Activated T-cell treated with anti-CD3 and anti-CD28 coated beads, Interleukin-2, amount 50 U/mL, for 1 hour (primary cell): Measurements from ENCODE around the gene INPP5A.
"Not testable (repeated sequence)": the region's sequence is repeated elsewhere in the genome, so short reads cannot be mapped to it uniquely, and the experiment has no call there.

Experiments used
- DNase-seq: peaks from one replicate; pipeline ENCODE4 v3.0.0-alpha.2; 2020

The INPP5A gene

DNA sequence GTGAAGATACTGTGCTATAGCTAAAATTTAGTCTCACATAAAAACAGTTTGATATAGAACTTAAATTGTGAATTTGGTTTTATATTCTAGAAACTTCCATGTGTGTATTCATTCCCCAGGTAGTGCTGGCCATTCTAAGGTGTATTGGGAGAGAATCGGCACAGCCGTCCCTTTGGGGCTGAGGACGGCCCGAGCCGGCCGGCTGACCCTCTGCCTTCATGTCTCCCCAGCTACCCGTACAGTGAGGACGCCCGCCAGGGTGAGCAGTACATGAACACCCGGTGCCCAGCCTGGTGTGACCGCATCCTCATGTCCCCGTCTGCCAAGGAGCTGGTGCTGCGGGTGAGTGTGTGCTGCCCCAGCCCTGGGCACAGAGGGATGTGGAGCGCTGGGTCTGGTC, 239.9 kb downstream of the INPP5A start:
- DNase-seq, result no peak

DNA sequence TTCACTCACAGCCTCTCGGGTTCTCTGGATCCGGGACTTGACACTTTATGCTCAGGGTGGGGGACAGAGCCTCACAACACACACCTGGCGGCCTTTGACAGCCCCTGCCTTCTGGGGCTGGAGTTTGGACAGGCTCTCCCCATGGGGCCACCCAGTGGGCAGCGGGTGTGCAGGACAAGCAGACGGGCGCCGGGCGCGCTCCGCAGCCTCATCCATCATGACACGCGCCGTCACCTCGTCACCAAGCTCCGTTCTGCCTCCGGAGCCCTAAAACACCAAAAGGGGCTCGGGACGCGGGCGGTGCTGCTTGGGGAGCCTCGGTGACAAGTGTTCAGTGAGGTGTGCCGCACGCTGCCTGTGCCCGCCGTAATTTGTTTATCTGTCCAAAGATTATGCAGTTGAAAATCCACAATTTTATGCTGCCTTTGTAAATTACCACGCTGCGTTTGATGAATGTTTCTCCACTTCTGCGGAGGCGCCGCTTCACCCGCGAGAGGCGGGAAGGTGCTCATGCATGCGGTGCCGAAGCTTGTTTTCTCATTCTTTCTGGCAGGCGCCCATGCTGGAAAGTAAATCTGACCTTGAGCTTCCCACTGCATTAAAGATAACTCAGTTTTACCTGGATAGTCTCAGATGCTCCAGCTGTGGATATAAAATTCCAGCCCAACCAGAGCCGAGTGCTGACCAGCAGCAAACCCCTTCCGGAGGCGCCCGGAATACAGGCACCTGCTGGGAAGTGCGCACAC, 242.1 kb downstream of the INPP5A start:
- no peak for DNase-seq

DNA sequence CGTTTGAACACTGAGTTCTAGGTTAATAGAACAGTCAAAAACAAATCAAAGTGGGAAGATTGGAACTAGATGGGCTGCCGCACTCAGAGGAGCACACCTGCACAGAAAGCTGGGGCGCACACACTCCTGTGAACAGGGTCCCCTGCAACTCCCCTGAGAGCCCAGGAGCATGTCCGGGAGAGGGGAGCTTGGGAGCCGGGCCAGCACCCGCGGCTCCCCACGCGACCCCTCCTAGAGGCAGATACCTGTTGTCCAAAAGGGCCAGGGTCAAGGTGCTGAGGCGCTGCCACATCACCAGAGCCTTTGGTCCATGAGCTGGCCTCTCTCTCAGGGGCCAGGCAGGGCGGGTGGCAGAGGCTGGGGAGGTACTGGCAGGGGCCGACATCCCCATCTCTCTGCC, 242.8 kb downstream of the INPP5A start:
- no peak for DNase-seq

DNA sequence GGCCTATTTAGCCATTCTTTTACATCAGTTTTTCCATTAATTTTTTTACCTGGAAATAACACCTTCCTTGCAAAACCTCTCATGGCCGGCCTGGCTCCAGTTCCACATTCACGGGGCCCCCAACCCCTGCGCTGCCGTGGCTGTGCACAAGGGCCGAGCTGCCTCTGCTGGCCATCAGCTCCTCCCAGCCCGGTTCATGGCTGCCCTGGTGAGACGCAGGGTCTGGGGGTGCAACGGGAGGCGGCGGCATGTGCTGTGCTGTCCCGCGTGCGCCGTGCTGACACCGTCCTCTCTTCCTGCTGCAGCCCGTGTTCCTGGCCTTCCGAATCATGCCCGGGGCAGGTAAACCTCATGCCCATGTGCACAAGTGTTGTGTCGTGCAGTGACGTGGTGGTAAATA, 244.0 kb downstream of the INPP5A start:
- DNase-seq, result no peak

DNA sequence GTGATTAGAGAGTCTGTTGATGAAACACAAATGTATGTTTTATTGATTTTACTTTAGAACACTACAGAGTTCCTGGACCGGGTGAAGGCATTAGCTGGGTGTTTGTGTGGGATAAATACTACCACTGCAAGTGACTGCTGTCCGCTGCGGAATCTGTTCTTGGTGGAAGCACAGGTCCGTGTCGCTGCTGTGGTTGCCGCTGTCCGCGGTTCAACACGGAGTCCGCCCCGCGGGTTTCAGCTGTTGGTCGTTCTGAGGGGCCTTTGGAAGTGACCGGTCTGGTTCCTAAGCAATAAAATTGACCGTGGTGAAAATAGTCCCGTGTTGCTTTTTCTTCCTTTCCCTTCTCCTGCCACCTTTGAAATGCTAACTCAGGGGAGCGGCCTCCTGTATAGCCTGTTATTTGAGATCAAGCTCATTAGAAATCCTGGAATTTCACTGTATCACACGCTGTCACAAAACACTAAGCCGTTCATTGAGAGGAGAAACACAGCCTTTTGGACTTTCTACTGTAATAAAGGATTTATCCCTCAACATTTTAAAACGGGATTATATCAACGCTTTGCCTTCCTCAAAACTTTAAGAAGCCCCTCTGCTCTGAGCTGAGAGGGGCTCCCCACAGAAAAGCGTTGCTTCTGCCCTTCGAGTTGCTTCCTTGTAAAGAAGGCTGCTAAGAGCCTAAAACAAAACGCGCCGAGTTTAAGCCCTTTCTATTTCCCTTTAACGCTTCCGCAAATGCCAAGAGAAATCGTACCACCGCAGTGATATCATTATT, 245.8 kb downstream of the INPP5A start:
- DNase-seq, result no peak

DNA sequence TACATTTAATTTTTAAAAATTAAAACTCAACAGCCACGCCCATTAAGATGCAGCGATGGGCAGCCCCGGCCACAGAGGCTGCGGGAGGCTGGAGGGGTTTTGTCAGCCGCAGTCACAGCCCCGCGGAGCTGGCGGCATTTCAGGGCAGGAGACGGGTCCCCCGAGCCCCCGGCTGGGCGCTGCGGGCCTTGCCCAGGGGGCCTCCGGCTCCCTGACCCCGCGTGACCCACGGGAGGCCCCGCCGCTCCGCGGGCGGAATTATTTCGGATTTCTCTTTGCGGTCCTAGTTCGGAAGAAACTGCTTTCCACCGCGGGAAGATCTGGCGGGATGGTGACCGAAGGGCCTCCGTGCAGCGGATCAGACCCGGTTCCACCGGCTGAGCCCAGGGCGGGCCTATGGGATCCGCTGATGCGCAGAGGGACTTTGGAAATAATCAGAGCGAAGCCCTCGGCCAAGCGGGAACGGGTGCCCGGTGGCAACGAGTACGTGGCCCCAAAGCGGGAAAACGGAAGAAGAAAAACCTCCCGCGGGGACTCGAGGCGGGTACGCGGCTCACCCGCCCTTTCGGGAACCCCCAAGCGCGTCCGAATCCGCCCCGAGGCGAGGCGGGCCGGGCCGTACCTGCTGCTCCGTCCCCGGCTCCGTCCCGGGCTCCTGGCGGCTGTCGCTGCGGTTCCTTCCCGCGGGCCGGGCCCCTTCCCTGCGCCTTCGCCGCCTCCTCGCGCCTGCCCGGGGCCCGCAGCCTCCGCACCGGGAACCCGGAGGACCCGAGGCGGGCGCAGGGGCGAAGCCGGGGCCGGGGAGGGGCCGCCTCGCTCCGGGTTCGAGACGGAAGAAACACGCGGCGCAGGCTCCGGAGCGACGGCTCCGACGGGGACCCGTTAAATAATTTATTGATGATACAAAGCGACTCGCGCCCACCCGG, 246.6 kb downstream of the INPP5A start:
- DNase-seq, result no peak

DNA sequence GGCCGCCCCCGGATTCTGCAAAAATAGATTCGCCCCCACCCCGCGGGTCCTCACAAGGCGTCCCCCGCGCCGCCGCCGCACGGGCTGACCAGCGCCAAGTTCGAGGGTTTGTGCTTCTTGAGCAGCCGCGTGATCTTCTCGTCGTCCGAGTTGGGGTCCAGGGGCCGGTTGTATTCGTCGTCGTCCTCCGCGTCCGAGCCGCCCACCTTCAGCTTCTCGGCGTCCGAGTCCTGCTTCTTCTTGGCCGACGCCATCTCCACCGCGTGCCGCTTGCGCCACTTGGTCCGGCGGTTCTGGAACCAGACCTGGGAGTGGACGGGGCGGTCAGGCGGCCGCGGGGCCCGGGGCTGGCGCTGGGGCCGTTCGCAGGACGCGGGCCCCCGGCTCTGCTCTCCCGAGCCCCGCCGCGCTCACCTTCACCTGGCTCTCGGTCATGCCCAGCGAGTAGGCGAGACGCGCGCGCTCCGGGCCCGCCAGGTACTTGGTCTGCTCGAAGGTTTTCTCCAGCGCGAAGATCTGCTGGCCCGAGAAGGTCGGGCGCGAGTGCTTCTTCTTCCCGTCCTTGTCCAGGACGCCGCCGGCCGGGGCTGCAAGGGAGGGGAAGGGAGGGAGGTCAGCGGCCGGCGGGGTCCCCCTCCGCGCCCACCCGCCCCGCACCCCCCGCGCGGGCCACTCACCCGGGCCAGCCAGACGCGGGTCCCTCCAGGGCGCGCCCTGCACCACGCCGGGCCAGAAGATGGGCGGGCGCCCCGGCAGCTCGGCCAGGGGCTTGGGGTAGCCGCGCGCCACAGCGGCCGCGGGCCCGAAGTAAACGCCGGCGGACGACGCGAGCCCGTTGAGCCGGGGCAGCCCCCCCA, 247.5 kb downstream of the INPP5A start:
- DNase-seq, result no peak

DNA sequence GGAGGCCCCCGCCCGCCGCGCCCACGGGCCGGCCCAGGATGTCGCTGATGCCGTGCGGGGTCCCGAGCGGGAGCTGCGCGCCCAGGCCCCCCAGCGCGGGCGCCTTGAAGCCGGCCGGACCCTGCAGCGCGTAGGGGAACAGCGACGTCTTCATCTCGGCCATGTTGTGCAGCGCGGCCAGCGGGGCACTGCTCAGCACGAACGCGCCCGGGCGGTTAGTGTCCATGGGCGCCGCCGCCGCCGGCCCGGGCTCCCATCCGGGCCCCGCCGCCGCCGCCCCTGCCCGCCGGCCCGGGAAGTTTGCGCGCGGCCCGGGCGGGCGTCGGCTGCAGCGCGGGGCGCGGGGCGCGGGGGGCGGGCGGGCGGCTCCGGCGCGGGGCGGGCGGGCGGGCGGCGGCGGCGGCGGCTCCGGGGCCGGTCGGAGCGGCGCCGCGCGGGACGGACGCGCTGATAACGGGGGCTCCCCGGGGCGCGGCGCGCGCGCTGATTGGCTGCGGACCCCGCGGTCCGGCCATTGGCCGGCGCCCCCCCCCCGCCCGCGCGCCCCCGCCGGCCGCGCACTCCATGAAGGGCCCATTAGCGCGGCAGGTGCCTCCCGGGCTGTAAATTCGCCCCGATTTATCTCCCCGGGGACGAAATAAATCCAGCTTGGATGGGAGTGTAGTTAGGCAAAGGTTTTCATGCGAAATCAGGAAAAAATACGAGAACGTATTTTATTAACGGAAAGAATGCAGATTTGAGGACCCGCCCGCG, 248.3 kb downstream of the INPP5A start, which contains the start of gene NKX6-2:
NKX6-2 (minus strand) TSS at position 425 of the 753 bp plus-strand sequence; CDS start at position 226, 199 bp downstream.
- DNase-seq, result no peak

DNA sequence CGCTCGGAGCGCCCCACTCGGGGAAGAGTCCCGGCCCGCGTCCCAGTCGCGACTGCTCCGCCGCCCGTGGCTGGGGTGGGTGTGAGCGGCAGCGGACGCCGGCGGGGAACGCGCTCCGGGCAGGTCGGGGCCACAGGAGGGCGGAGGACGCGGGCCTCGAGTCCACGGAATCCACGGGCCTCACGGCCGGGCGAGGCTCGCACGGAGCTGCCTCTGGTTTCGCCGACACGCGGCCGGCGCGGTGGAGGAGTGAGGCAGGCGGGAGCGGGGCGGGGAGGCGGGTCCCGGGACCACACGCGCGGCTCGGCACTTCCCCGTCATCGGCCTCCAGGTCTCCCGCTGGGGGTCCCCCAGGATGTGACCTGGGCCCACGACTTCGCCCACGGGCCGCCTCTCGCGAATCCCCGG, 248.9 kb downstream of the INPP5A start:
- DNase-seq, result no peak

DNA sequence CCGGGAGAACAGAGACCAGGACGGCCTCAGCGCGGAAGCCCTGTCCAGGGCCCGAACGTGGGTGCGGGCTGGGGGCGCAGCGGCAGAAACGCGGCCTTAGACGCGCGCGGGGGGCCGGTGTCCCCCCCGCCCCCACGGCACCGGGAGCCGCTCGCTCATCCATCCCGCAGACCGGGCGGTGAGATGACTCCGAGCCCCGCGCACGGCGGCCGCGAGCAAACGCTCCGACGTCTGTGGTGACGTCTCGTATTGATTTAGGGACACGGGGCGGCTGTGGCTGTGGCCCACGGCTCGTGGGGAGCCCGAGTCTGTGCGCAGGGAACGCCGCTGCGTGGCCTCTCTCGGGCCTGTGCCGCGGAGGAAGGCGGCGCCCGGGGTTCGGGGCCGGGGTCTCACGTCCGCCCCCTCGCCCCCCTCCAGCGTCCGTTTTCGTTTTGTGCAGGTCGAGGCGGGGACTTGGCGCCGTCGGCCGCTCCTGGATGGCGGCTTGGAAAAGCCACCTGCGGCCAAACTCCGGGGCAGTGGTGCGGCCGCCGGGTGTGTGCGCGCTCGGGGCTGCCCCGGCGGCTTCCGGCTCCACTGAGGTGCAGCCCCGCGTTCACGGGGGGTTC, 249.4 kb downstream of the INPP5A start:
- no peak for DNase-seq

DNA sequence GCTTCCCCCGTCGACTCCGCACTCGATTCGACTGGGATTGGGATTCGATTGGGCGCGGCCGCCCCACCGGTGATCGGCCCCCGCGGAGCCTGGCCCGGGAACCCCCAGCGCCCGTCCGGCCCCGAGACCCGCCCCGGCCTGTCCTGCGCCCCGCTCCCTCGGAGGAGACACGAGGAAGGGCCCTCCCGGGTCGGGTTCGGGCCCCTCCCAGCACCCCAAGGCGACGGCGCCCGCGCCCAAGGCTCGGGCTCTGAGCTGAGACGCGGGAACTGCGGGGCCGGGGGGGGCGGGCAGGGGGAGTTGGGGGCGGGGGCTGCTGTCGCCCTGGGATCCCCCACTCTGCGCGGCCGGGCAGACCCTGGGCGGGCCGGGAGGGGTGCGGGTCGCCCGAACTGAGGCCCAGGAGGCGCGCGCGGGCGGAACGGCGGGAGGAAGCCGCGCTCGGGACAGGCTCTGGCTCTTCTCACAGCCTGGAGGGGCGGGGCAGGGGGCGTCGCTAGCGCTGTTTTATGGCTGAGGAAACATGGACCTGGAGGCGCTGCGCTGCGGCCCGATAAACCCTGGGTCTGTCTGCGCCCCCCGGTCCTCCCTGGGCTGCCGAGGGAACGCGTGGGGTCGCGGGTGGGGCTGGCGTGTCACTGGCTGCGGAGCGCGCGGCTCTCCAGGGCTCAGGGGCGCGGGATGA, 250.1 kb downstream of the INPP5A start:
- DNase-seq, result no peak

DNA sequence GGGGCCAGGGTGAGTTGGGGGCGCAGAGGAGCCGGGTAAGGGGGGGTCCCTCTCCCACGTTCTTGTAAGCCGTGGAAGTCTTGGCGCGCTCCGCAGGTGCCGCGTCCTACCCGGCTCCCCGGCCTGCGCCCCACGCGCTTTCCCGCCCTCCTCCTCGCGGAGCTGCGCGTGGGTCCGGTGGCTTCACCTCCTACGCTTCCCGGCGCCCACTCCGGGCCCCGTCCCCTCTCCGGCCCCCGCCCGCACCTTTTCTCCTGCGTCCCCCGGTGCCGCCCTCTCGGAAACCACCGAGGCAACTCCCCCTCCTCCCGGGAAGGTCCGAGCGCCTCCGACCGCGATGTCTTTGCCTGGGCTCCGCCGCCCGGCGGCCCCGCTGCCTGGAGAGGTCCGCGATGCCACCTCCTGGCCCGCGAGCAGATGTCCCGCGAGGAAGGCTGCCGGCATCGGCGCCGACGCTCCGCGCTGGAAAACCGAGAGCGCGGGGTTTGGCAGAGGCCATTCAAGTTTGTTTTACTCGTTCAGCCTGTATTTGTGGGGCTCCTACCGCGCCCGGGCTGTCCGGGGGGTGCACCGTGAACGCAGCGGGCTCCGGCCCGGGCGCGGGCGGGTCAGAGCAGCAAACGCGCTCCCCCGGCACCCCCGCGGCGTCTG, 250.7 kb downstream of the INPP5A start:
- DNase-seq, result no peak

DNA sequence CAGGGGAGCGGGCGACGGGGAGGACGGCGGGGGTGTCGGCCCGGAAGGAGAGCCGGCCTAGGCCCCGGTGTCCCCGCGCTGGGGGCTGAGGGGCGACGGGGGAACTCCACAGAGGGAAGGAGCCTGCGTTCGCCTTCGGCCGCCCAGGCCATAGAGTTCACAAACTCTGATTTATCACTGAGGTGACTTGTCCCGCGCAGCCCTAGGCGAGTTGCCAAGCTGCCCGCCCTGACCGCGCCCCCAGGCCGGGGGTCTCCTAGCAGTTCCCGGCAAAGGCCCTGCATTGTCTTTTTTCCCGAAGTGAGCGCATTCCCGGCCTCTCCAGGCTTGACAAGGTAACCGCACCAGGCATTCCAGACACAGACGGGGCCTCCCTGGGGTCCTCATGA, 251.2 kb downstream of the INPP5A start:
- no peak for DNase-seq

DNA sequence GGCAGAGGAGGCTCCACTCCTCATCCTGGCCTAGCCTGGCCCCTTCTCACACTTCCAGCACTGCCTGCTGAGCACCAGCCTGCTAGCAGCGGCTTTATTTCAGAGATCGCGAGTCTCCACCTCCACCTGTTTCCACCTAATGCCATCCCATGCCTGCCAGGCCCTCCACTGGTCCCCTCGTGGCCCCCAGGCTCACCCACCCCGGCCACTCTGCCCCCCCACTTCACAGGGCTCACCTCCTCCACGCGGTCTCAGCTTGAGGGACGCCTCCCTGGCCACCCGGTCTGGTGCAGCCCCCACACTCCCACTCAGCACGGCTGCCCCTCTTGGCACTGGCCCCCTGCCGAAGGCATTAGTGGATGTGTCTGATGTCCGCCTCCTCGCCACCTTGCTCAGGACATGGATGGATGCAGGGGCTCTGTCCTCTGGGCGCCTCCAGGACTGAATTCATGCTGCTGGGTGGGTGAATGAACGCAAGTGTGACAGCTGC, 252.1 kb downstream of the INPP5A start:
- DNase-seq, result no peak

DNA sequence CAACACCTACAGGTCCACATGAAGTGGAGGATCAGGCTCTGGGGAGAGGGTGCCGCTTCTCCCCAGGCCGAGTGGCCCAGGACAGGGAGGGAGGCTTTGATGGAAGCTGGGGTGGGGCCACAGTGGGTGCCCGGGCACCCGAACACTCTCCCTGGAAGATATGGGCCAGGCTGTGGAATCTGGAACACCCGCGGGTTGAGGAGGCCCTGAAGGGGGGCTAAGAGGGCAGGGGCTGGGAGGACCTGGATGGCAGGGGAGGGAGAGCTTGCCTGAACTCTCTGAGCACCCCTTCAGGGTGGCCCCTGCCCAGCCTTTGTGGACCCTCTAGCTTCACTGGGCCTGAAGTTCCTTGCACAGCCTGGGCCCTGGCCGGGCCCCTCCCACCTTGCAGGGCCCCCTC, 252.9 kb downstream of the INPP5A start:
- DNase-seq, result no peak

DNA sequence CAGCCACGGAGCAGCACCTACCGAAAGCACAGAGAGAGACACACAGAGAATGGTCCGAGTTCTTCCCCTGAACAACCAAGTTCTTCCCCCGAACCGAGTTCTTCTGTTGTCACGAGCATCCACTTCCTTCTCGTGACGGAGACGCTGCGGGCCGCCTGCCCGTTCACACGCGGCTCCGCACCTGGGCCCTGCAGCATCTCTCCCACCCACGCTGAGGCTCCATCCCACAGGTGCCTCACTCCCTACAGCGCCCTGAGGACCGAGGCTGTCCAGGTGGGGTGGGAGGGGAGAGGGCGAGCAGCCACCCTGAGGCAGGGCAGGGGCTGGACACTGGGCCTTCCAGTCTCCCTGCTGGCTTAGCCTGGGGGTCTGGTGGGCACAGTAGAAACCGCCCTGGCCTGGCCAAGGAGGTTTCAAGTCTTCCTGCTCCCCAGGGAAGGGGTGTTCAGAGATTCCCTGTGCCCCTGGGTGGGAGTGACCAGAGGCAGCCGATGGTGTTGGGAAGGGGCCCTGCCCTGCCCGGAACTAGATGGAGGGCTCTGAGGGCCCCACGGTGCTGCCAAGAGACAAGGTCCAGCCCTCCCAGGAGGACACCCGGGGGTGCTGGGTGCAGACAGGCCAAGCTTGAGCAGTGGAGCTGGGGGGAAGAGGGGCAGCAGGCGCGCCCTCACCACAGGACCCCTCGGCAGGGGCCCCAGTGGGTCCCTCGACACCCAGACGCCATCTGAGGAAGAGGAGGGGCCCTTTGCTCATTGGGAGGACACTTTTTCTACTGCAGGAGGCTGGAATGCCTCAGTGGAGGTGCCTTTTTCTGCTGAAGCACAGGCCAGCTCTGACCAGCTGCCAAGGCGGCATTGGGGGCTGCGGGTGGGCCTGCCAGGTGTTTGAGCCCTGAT, 253.6 kb downstream of the INPP5A start:
- DNase-seq, result no peak

DNA sequence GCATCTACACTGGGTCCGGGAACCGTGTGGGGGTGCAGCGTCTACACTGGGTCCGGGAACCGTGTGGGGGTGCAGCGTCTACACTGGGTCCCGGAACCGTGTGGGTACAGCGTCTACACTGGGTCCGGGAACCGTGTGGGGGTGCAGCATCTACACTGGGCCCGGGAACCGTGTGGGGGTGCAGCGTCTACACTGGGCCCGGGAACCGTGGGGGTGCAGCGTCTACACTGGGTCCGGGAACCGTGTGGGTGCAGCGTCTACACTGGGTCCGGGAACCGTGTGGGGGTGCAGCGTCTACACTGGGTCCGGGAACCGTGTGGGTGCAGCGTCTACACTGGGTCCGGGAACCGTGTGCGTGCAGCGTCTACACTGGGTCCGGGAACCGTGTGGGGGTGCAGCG, 254.5 kb downstream of the INPP5A start:
- not testable (repeated sequence) for DNase-seq

DNA sequence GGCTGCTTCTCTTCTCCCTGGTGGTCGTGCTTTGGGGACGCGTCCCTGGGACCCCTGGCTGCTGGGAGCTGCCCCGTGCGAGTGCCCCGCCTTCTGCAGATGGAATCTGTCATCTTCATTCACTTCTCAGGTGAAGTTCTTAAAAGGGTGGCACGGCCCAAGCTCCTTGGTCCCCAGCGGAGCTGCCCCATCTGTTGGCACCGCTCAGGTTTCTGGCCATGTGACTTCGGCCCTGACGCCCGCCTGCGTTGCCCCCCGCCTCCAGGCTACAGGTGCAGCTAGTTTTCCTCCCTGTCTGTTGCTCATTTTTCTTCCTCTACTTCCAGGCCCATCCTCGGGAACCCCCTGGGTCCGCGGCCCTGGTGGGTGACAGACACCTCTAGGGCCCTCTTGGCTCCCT, 255.2 kb downstream of the INPP5A start:
- no peak for DNase-seq

DNA sequence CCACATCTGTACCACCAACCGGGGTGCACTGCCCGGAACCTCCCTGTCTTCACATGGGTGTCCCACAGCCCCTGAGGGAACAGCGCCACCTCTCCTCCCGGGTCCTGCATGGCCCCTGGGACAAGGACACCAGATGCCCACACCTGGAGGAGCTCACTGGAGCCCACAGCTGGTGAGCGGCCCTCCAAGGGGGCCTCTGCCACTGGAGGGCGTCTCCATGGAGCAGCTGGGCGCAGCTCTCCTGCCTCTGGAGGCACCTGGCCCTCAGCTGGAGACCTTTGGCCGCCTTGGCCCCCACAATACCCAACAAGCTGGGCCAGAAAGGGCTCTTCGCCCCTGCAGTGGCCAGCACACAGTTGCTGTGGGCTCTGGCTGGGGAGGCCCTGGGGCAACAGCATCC, 255.6 kb downstream of the INPP5A start:
- DNase-seq, result no peak
